Measurements from ENCODE around the gene GAS1.

Gene GAS1

GRCh38 chr9:86965636-86966395 lies 18.5 kb upstream of the GAS1 start:
- TF ChIP-seq CTCF (IDR thresholded peaks at IDR 0.05; ENCODE audit: insufficient read depth, missing control alignments) = no peak
- no peak for FAIRE-seq

GRCh38 chr9:86962692-86963091 lies 15.4 kb upstream of the GAS1 start:
- TF ChIP-seq CTCF (IDR thresholded peaks at IDR 0.05; ENCODE audit: insufficient read depth, missing control alignments) = no peak
- FAIRE-seq (no peak), DNase-seq (ENCODE audit: insufficient read length, low spot score) (no peak)

More at GRCh38 chr9:86965636-86966395, 18.5 kb upstream of the GAS1 start:
- DNase-seq (ENCODE audit: insufficient read length, low spot score) = no peak

GRCh38 chr9:86960938-86961337 lies 13.6 kb upstream of the GAS1 start:
- no peak for TF ChIP-seq CTCF (IDR thresholded peaks at IDR 0.05; ENCODE audit: insufficient read depth, missing control alignments)
- DNase-seq (ENCODE audit: insufficient read length, low spot score) (no peak), FAIRE-seq (no peak)

- TF ChIP-seq CTCF (IDR thresholded peaks at IDR 0.05; ENCODE audit: insufficient read depth, missing control alignments) = no peak
- FAIRE-seq (no peak), DNase-seq (ENCODE audit: insufficient read length, low spot score) (no peak)
Observed at GRCh38 chr9:86958203-86958602, 10.9 kb upstream of the GAS1 start.

GRCh38 chr9:86955561-86955960 lies 8.3 kb upstream of the GAS1 start:
- TF ChIP-seq CTCF (IDR thresholded peaks at IDR 0.05; ENCODE audit: insufficient read depth, missing control alignments) = no peak
- no peak for FAIRE-seq
- no peak for DNase-seq (ENCODE audit: insufficient read length, low spot score)

GRCh38 chr9:86955042-86955441 lies 7.7 kb upstream of the GAS1 start:
- no peak for DNase-seq (ENCODE audit: insufficient read length, low spot score)
- FAIRE-seq = no peak
- no peak for TF ChIP-seq CTCF (IDR thresholded peaks at IDR 0.05; ENCODE audit: insufficient read depth, missing control alignments)

GRCh38 chr9:86953181-86953580 lies 5.9 kb upstream of the GAS1 start:
- no peak for TF ChIP-seq CTCF (IDR thresholded peaks at IDR 0.05; ENCODE audit: insufficient read depth, missing control alignments)
- no peak for DNase-seq (ENCODE audit: insufficient read length, low spot score)
- FAIRE-seq = no peak

Data from D721Med (cell line).